H9 (cell line): ENCODE results near the gene AKT3. TPM values are rescaled to one million over a fixed set of nuclear protein-coding genes. Genes with fewer than 3 reads are reported as not detected.

Experiments
- DNase-seq: peaks from one replicate; pipeline ENCODE4 v3.0.0-alpha.2; 2017
- H2AFZ ChIP-seq: one replicate; pipeline ENCODE4 v1.6.1; 2013; ENCODE audit warnings: mild to moderate bottlenecking, low read length, control low read depth, moderate library complexity
- H2AK5ac ChIP-seq: 2 replicates; pipeline ENCODE4 v1.6.1; 2013; ENCODE audit warnings: low read length, control low read depth, mixed read lengths; ENCODE audit not compliant: insufficient read length
- H2BK120ac ChIP-seq: one replicate; pipeline ENCODE4 v1.6.1; 2013; ENCODE audit warnings: low read depth, mild to moderate bottlenecking, low read length, control low read depth, inconsistent platforms; ENCODE audit not compliant: poor library complexity, severe bottlenecking
- H2BK12ac ChIP-seq: 2 replicates; pipeline ENCODE4 v1.6.1; 2013; ENCODE audit warnings: low read length, control low read depth, mixed read lengths, low read depth; ENCODE audit not compliant: insufficient read length
- H2BK15ac ChIP-seq: 2 replicates; pipeline ENCODE4 v1.6.1; 2013; ENCODE audit warnings: low read depth, low read length, control low read depth
- H2BK20ac ChIP-seq: one replicate; pipeline ENCODE4 v1.6.1; 2013; ENCODE audit warnings: low read depth, mild to moderate bottlenecking, low read length, control low read depth, inconsistent platforms; ENCODE audit not compliant: poor library complexity, severe bottlenecking
- H2BK5ac ChIP-seq: 2 replicates; pipeline ENCODE4 v1.6.1; 2013; ENCODE audit warnings: low read length, control low read depth, mixed read lengths; ENCODE audit not compliant: insufficient read length
- H3K14ac ChIP-seq: 2 replicates; pipeline ENCODE4 v1.6.1; 2013; ENCODE audit warnings: low read length, control low read depth; ENCODE audit not compliant: insufficient read depth
- H3K18ac ChIP-seq: 2 replicates; pipeline ENCODE4 v1.6.1; 2013; ENCODE audit warnings: low read depth, mild to moderate bottlenecking, mixed read lengths, low read length, control low read depth; ENCODE audit not compliant: insufficient read length
- H3K23ac ChIP-seq: 2 replicates; pipeline ENCODE4 v1.6.1; 2013; ENCODE audit warnings: low read length, control low read depth, mixed read lengths, low read depth; ENCODE audit not compliant: insufficient read length
- H3K23me2 ChIP-seq: 2 replicates; pipeline ENCODE4 v1.6.1; 2013; ENCODE audit warnings: low read depth, mild to moderate bottlenecking, mixed read lengths, low read length, control low read depth; ENCODE audit not compliant: insufficient read length, poor library complexity, severe bottlenecking
- H3K27ac ChIP-seq: 2 replicates; pipeline ENCODE4 v1.5.1; 2013; ENCODE audit warnings: low read length, control low read depth, mixed read lengths, low read depth; ENCODE audit not compliant: insufficient read length
- H3K27me3 ChIP-seq: 2 replicates; pipeline ENCODE4 v1.6.1; 2013; ENCODE audit warnings: low read length, control low read depth, inconsistent platforms; ENCODE audit not compliant: insufficient read depth
- H3K4ac ChIP-seq: 2 replicates; pipeline ENCODE4 v1.6.1; 2013; ENCODE audit warnings: low read depth, mild to moderate bottlenecking, control low read depth, inconsistent platforms, low read length, moderate library complexity
- H3K4me1 ChIP-seq: 2 replicates; pipeline ENCODE4 v1.6.1; 2013; ENCODE audit warnings: low read length, control low read depth, inconsistent platforms; ENCODE audit not compliant: insufficient read depth
- H3K4me2 ChIP-seq: 2 replicates; pipeline ENCODE4 v1.6.1; 2013; ENCODE audit warnings: low read length, control low read depth, mixed read lengths; ENCODE audit not compliant: insufficient read length, insufficient read depth
- H3K56ac ChIP-seq: 2 replicates; pipeline ENCODE4 v1.6.1; 2013; ENCODE audit warnings: low read depth, mild to moderate bottlenecking, mixed read lengths, low read length, control low read depth; ENCODE audit not compliant: insufficient read length
- H3K79me1 ChIP-seq: 2 replicates; pipeline ENCODE4 v1.6.1; 2013; ENCODE audit warnings: low read depth, mild to moderate bottlenecking, moderate library complexity, low read length, control low read depth, inconsistent platforms; ENCODE audit not compliant: insufficient read depth, poor library complexity, severe bottlenecking
- H3K79me2 ChIP-seq: 2 replicates; pipeline ENCODE4 v1.6.1; 2013; ENCODE audit warnings: low read length, control low read depth, inconsistent platforms; ENCODE audit not compliant: insufficient read depth
- H3K9ac ChIP-seq: 2 replicates; pipeline ENCODE4 v1.6.1; 2013; ENCODE audit warnings: low read length, control low read depth, mixed read lengths; ENCODE audit not compliant: insufficient read length; ENCODE audit errors: extremely low read depth
- H3K9me3 ChIP-seq: one replicate; pipeline ENCODE4 v1.6.1; 2013; ENCODE audit warnings: low read depth, low read length, inconsistent platforms; ENCODE audit not compliant: control insufficient read depth
- H3T11ph ChIP-seq: one replicate; pipeline ENCODE4 v1.6.1; 2013; ENCODE audit warnings: mild to moderate bottlenecking, low read length, control low read depth, inconsistent platforms
- H4K20me1 ChIP-seq: one replicate; pipeline ENCODE4 v1.6.1; 2013; ENCODE audit not compliant: control insufficient read depth, insufficient read length, insufficient read depth
- H4K5ac ChIP-seq: 2 replicates; pipeline ENCODE4 v1.6.1; 2013; ENCODE audit warnings: low read depth, mild to moderate bottlenecking, mixed read lengths, low read length, control low read depth; ENCODE audit not compliant: insufficient read length
- H4K8ac ChIP-seq: replicated peaks from 2 replicates; pipeline ENCODE4 v1.6.1; 2013; ENCODE audit warnings: low read length, control low read depth, mixed read lengths, low read depth; ENCODE audit not compliant: insufficient read length
- H4K91ac ChIP-seq: 2 replicates; pipeline ENCODE4 v1.6.1; 2013; ENCODE audit warnings: low read depth, mild to moderate bottlenecking, moderate library complexity, mixed read lengths, low read length, control low read depth; ENCODE audit not compliant: insufficient read length
- H3K27ac Mint-ChIP-seq, 3 experiments: 2 replicates in 2 of 3; 3 replicates in 1 of 3; pipeline ENCODE4 v1.8.0; 2020 to 2021; ENCODE audit warnings: mixed read lengths in 3 of 3, mild to moderate bottlenecking in 1 of 3, moderate library complexity in 1 of 3
- H3K27me3 Mint-ChIP-seq: 2 replicates; pipeline ENCODE4 v1.8.0; 2021; ENCODE audit warnings: low read depth, mild to moderate bottlenecking, moderate library complexity, mixed read lengths
- H3K36me3 Mint-ChIP-seq, 3 experiments: 2 replicates in 2 of 3; 3 replicates in 1 of 3; pipeline ENCODE4 v1.8.0; 2020 to 2021; ENCODE audit warnings: low read depth in 3 of 3, mixed read lengths in 3 of 3; ENCODE audit not compliant: insufficient read depth in 1 of 3
- H3K4me1 Mint-ChIP-seq, 2 experiments: 2 replicates each; pipeline ENCODE4 v1.8.0; 2020; ENCODE audit warnings: mixed read lengths in 2 of 2
- H3K4me3 Mint-ChIP-seq, 2 experiments: 2 replicates in 1 of 2; 3 replicates in 1 of 2; pipeline ENCODE4 v1.8.0; 2020 to 2021; ENCODE audit warnings: mild to moderate bottlenecking in 2 of 2, mixed read lengths in 2 of 2, moderate library complexity in 1 of 2
- H3K9me3 Mint-ChIP-seq, 2 experiments: 2 replicates in 1 of 2; 3 replicates in 1 of 2; pipeline ENCODE4 v1.8.0; 2020; ENCODE audit warnings: mild to moderate bottlenecking in 2 of 2, mixed read lengths in 2 of 2, moderate library complexity in 1 of 2
- WGBS: extraction: QIAGEN DNeasy Blood & Tissue Kit; methylation state at CpG from one replicate; pipeline ENCODE4 v1.1.7; 2013; ENCODE audit warnings: missing lambda C conversion rate, low lambda C conversion rate, mixed read lengths; ENCODE audit not compliant: insufficient read length; ENCODE audit errors: extremely low coverage; 5-methylcytosine and 5-hydroxymethylcytosine counted together
- total RNA-seq: library from RNA; stranded (reverse); gene quantifications from 2 replicates; pipeline ENCODE4 v1.2.1, GENCODE V29; 2021
- TF ChIP-seq, protein P1 (sequence below): fragments of 200-600 bp; sonication (generic); conservative IDR thresholded peaks from 3 replicates; pipeline ENCODE4 v1.8.0; 2021; ENCODE audit warnings: antibody characterized with exemption, mild to moderate bottlenecking

AKT3 gene
- total RNA-seq, 1 experiment from 2014 or later = 27.8 TPM

DNA sequence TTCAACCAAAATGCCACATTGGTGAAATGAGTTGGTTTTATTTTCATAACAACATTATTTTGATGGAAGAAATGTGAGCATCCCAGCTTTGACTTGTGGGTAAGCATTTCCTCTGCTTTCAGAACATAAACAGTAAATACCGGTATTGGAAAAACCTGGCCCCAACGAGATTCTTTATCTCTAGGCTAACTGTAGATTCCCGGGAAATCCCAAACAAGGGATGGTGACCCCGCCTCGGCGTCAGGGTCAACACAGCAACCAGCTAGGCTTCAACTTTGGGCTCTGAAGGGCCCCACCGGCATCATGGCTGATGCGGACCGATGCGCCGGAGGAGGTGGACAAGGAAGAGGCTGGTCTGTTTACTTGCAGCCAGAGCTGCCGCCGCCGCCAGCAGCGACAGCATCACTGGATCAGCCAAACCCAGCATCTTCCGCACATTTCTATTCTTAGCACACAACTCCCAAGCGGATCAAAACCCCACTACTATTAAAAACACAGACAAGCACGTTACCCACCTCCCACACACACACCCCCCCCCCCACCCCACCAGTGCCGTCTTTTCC lies 1.1 kb downstream of the AKT3 start:
- Histone ChIP-seq H3K14ac (no peak overlapping the region), H3T11ph (no peak overlapping the region), H2BK120ac (no peak overlapping the region), H3K56ac (no peak overlapping the region), H4K91ac (no peak overlapping the region), H4K5ac (no peak overlapping the region), H3K9ac (peak overlapping the region; percentile 40), H3K79me1 (no peaks in the 10 kb centered on the region), H2BK15ac (no peak overlapping the region), H3K9me3 (no peaks in the 10 kb centered on the region), H2AFZ (no peak overlapping the region), H2BK5ac (no peak overlapping the region), H4K20me1 (no peaks in the 10 kb centered on the region), H2AK5ac (no peak overlapping the region), H3K27ac (no peak overlapping the region), H3K79me2 (no peaks in the 10 kb centered on the region; the same call in 1 of the 2 replicates), H2BK20ac (no peak overlapping the region), H3K4me1 (no peaks in the 10 kb centered on the region), H3K23me2 (no peaks in the 10 kb centered on the region), H3K18ac (no peak overlapping the region), H4K8ac (no peak overlapping the region), H3K4me2 (peak overlapping the region; percentile 48), H3K27me3 (no peaks in the 10 kb centered on the region), H3K4ac (no peak overlapping the region), H2BK12ac (no peak overlapping the region), H3K23ac (no peak overlapping the region)
- TF ChIP-seq, protein P1, sequence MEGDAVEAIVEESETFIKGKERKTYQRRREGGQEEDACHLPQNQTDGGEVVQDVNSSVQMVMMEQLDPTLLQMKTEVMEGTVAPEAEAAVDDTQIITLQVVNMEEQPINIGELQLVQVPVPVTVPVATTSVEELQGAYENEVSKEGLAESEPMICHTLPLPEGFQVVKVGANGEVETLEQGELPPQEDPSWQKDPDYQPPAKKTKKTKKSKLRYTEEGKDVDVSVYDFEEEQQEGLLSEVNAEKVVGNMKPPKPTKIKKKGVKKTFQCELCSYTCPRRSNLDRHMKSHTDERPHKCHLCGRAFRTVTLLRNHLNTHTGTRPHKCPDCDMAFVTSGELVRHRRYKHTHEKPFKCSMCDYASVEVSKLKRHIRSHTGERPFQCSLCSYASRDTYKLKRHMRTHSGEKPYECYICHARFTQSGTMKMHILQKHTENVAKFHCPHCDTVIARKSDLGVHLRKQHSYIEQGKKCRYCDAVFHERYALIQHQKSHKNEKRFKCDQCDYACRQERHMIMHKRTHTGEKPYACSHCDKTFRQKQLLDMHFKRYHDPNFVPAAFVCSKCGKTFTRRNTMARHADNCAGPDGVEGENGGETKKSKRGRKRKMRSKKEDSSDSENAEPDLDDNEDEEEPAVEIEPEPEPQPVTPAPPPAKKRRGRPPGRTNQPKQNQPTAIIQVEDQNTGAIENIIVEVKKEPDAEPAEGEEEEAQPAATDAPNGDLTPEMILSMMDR = no peak
- H3K27me3 Mint-ChIP-seq = peaks cover 13% of the 10 kb centered on the region
- H3K27ac Mint-ChIP-seq = peak overlapping the region; percentile 85 to 95 (median 91)
- H3K36me3 Mint-ChIP-seq = peaks cover 0 to 4% (median 2%) of the 10 kb centered on the region in 3 experiments; a peak in 1 of 7 replicates
- no peaks in the 10 kb centered on the region; a peak in 2 of 5 replicates for H3K9me3 Mint-ChIP-seq
- H3K4me1 Mint-ChIP-seq = peaks cover 15 to 16% of the 10 kb centered on the region in 2 experiments
- DNase-seq = peak; percentile 67
- peak overlapping the region; percentile 92 to 99 for H3K4me3 Mint-ChIP-seq
- WGBS = no CpG with 5 or more reads among the region's 19 CpGs
